ENCODE results near the gene RFT1. TPM values are rescaled to one million over a fixed set of nuclear protein-coding genes. Genes with fewer than 3 reads are reported as not detected.

RFT1 gene
- total and polyA plus RNA-seq, 2 experiments from 2014 or later = 11.3 to 13.3 TPM

DNA sequence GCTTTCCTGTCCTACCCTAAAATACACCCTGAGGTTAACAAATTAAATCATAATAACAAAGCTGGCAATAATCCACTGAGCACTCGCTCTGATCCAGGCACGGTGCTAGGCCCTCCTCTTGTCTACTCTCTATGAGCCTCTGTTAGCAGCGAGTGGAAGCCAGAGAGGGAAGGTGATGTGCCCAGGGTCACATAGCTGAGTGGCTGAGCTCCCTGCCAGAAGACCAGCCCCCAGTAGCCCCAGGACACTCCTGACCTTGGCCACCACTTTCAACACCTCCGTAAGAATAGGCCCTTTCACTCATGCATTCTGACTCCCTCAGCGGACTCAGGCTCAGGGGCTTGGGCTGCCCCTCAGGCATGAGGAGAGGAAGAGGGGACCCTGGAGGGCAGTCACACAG lies 21.2 kb upstream of the RFT1 start:
- no peak overlapping the region for H3K4me2 ChIP-seq
- DNase-seq (ENCODE audit: low spot score) = no peak
- H4K20me1 ChIP-seq (replicated peaks; ENCODE audit: insufficient read depth) = no peaks in the 10 kb centered on the region
- H3K36me3 Mint-ChIP-seq (ENCODE audit: low read depth) = no peaks in the 10 kb centered on the region
- ATAC-seq = no peak
- H3K27me3 Mint-ChIP-seq (ENCODE audit: insufficient read depth, low read depth, poor library complexity) = peaks cover 7% of the 10 kb centered on the region
- H3K4me1 Mint-ChIP-seq = peaks cover 8% of the 10 kb centered on the region
- no peaks in the 10 kb centered on the region for H3K36me3 ChIP-seq (ENCODE audit: insufficient read depth)
- H3K27me3 ChIP-seq (ENCODE audit: insufficient read depth) = no peaks in the 10 kb centered on the region
- H3K27ac ChIP-seq (ENCODE audit: low read depth) = no peak overlapping the region
- H3K9me2 ChIP-seq (ENCODE audit: insufficient read depth) = no peaks in the 10 kb centered on the region
- no peak overlapping the region for H3K4me3 Mint-ChIP-seq
- H3K27ac Mint-ChIP-seq = no peak overlapping the region
- 0 out of 2 replicates have a peak, but pooled peaks cover 3% of the 10 kb centered on the region for H3K4me1 ChIP-seq (ENCODE audit: insufficient read depth)
- H3K9me3 Mint-ChIP-seq = no peaks in the 10 kb centered on the region
- no peaks in the 10 kb centered on the region for H3F3A ChIP-seq (replicated peaks; ENCODE audit: low read depth)
- H3K4me3 ChIP-seq = no peak overlapping the region
- no peak overlapping the region for H2AFZ ChIP-seq
- no peak for TF ChIP-seq ZNF331 (CRISPR knock-in tag; IDR thresholded peaks at IDR 0.05; ENCODE audit: low read depth)
- TF ChIP-seq STAT1 (IDR thresholded peaks at IDR 0.05; ENCODE audit: unreplicated experiment) = no peak
- TF ChIP-seq, protein P1, sequence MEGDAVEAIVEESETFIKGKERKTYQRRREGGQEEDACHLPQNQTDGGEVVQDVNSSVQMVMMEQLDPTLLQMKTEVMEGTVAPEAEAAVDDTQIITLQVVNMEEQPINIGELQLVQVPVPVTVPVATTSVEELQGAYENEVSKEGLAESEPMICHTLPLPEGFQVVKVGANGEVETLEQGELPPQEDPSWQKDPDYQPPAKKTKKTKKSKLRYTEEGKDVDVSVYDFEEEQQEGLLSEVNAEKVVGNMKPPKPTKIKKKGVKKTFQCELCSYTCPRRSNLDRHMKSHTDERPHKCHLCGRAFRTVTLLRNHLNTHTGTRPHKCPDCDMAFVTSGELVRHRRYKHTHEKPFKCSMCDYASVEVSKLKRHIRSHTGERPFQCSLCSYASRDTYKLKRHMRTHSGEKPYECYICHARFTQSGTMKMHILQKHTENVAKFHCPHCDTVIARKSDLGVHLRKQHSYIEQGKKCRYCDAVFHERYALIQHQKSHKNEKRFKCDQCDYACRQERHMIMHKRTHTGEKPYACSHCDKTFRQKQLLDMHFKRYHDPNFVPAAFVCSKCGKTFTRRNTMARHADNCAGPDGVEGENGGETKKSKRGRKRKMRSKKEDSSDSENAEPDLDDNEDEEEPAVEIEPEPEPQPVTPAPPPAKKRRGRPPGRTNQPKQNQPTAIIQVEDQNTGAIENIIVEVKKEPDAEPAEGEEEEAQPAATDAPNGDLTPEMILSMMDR (conservative IDR thresholded peaks at IDR 0.05; ENCODE audit: low read depth in 2 of 2) = no peak
- TF ChIP-seq ZNF114 (CRISPR knock-in tag; IDR thresholded peaks at IDR 0.05) = no peak
- TF ChIP-seq, protein P2, sequence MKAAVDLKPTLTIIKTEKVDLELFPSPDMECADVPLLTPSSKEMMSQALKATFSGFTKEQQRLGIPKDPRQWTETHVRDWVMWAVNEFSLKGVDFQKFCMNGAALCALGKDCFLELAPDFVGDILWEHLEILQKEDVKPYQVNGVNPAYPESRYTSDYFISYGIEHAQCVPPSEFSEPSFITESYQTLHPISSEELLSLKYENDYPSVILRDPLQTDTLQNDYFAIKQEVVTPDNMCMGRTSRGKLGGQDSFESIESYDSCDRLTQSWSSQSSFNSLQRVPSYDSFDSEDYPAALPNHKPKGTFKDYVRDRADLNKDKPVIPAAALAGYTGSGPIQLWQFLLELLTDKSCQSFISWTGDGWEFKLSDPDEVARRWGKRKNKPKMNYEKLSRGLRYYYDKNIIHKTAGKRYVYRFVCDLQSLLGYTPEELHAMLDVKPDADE (IDR thresholded peaks at IDR 0.05) = no peak
- no peak for TF ChIP-seq POLR2AphosphoS5 (IDR thresholded peaks at IDR 0.05; ENCODE audit: low read depth)
- TF ChIP-seq, protein P3, sequence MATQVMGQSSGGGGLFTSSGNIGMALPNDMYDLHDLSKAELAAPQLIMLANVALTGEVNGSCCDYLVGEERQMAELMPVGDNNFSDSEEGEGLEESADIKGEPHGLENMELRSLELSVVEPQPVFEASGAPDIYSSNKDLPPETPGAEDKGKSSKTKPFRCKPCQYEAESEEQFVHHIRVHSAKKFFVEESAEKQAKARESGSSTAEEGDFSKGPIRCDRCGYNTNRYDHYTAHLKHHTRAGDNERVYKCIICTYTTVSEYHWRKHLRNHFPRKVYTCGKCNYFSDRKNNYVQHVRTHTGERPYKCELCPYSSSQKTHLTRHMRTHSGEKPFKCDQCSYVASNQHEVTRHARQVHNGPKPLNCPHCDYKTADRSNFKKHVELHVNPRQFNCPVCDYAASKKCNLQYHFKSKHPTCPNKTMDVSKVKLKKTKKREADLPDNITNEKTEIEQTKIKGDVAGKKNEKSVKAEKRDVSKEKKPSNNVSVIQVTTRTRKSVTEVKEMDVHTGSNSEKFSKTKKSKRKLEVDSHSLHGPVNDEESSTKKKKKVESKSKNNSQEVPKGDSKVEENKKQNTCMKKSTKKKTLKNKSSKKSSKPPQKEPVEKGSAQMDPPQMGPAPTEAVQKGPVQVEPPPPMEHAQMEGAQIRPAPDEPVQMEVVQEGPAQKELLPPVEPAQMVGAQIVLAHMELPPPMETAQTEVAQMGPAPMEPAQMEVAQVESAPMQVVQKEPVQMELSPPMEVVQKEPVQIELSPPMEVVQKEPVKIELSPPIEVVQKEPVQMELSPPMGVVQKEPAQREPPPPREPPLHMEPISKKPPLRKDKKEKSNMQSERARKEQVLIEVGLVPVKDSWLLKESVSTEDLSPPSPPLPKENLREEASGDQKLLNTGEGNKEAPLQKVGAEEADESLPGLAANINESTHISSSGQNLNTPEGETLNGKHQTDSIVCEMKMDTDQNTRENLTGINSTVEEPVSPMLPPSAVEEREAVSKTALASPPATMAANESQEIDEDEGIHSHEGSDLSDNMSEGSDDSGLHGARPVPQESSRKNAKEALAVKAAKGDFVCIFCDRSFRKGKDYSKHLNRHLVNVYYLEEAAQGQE (IDR thresholded peaks at IDR 0.05; ENCODE audit: unreplicated experiment) = no peak
- TF ChIP-seq, protein P4, sequence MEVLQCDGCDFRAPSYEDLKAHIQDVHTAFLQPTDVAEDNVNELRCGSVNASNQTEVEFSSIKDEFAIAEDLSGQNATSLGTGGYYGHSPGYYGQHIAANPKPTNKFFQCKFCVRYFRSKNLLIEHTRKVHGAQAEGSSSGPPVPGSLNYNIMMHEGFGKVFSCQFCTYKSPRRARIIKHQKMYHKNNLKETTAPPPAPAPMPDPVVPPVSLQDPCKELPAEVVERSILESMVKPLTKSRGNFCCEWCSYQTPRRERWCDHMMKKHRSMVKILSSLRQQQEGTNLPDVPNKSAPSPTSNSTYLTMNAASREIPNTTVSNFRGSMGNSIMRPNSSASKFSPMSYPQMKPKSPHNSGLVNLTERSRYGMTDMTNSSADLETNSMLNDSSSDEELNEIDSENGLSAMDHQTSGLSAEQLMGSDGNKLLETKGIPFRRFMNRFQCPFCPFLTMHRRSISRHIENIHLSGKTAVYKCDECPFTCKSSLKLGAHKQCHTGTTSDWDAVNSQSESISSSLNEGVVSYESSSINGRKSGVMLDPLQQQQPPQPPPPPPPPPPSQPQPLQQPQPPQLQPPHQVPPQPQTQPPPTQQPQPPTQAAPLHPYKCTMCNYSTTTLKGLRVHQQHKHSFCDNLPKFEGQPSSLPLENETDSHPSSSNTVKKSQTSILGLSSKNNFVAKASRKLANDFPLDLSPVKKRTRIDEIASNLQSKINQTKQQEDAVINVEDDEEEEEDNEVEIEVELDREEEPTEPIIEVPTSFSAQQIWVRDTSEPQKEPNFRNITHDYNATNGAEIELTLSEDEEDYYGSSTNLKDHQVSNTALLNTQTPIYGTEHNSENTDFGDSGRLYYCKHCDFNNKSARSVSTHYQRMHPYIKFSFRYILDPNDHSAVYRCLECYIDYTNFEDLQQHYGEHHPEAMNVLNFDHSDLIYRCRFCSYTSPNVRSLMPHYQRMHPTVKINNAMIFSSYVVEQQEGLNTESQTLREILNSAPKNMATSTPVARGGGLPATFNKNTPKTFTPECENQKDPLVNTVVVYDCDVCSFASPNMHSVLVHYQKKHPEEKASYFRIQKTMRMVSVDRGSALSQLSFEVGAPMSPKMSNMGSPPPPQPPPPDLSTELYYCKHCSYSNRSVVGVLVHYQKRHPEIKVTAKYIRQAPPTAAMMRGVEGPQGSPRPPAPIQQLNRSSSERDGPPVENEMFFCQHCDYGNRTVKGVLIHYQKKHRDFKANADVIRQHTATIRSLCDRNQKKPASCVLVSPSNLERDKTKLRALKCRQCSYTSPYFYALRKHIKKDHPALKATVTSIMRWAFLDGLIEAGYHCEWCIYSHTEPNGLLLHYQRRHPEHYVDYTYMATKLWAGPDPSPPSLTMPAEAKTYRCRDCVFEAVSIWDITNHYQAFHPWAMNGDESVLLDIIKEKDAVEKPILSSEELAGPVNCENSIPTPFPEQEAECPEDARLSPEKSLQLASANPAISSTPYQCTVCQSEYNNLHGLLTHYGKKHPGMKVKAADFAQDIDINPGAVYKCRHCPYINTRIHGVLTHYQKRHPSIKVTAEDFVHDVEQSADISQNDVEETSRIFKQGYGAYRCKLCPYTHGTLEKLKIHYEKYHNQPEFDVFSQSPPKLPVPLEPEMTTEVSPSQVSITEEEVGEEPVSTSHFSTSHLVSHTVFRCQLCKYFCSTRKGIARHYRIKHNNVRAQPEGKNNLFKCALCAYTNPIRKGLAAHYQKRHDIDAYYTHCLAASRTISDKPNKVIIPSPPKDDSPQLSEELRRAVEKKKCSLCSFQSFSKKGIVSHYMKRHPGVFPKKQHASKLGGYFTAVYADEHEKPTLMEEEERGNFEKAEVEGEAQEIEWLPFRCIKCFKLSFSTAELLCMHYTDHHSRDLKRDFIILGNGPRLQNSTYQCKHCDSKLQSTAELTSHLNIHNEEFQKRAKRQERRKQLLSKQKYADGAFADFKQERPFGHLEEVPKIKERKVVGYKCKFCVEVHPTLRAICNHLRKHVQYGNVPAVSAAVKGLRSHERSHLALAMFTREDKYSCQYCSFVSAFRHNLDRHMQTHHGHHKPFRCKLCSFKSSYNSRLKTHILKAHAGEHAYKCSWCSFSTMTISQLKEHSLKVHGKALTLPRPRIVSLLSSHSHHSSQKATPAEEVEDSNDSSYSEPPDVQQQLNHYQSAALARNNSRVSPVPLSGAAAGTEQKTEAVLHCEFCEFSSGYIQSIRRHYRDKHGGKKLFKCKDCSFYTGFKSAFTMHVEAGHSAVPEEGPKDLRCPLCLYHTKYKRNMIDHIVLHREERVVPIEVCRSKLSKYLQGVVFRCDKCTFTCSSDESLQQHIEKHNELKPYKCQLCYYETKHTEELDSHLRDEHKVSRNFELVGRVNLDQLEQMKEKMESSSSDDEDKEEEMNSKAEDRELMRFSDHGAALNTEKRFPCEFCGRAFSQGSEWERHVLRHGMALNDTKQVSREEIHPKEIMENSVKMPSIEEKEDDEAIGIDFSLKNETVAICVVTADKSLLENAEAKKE (CRISPR knock-in tag; IDR thresholded peaks at IDR 0.05) = no peak
- TF ChIP-seq JUNB (IDR thresholded peaks at IDR 0.05; ENCODE audit: unreplicated experiment) = no peak
- no peak for TF ChIP-seq NANOG (IDR thresholded peaks at IDR 0.05; ENCODE audit: borderline replicate concordance)
- TF ChIP-seq EZH2phosphoT487 (IDR thresholded peaks at IDR 0.05; ENCODE audit: unreplicated experiment) = no peak
- no peak for TF ChIP-seq CREB1 (CRISPR knock-in tag; IDR thresholded peaks at IDR 0.05; ENCODE audit: low read depth)
- TF ChIP-seq EZH2 (IDR thresholded peaks at IDR 0.05; ENCODE audit: low read depth, unreplicated experiment) = no peak
- H3K79me2 ChIP-seq (replicated peaks; ENCODE audit: insufficient read depth) = no peaks in the 10 kb centered on the region
